IPS-NIHi11 (cell line): ENCODE measurements around the gene CAP2.
A peak's percentile ranks its signal among the peaks of the same experiment; 100 is the strongest.
"Not testable (repeated sequence)": the region's sequence is repeated elsewhere in the genome, so short reads cannot be mapped to it uniquely, and the experiment has no call there.

Source experiments
- DNase-seq: peaks from one replicate; pipeline ENCODE4 v3.0.0; 2012; ENCODE audit warnings: mixed read lengths, low spot score

Gene CAP2

DNA sequence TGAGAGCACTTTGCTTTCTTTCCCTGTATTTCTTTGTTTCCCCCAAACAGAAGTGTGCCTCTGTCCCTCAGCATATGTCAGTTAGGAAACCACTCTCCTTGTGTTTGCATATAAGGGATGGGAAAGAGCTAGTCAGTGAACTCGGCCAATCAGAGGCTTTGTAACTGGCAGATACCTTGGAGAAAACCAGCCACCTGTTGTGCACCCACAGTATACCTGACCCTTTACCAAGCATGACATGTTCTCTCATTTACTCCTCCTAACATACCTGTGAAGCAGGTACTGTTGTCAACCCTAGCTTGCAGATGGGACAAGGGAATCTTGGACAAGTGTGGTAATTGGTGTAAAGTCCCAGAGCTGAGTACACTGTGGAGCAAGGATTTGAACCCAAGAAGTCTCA lies 110.6 kb downstream of the CAP2 start:
- DNase-seq, result peak; percentile 27

DNA sequence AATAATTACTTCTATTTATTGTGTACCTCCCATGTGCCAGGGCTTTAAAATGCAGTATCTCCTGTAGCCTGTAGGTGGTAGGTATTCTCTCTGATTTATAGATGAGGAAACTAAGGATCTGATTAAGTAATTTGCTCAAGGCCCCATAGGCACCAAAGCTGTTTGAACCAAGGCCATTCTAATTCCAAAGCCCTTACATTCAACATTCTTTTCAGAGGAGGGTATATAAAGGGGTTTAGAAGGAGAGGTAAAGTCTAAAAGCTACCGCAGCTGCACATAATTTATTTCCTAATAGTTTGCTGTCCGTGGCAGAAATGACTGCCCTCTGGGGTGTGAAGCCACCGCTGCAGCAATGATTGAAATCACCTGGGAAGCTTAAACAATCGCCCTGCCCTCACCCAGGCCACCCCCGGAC lies 111.7 kb downstream of the CAP2 start:
- peak; percentile 24 for DNase-seq

DNA sequence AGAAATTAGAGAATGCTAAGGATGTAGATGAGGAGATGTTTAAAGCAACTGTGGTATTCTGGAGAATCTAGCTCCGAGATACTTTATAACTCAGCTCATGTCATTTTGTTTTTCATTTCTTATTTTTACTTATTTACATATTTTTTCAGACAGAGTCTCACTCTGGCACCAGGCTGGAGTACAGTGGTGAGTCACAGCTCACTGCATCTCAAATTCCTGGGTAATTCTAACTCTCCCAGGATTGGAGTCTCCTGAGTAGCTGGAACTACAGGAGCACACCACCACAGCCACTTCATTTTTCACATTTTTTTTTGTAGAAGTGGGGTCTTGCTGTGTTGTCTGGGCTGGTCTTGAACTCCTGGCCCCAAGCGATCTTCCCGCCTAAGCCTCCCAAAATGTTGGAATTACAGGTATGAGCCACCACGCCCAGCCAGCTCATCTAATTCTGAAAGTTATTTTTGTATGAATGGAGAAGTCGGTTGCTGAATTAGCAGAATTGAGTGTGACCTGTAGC lies 112.4 kb downstream of the CAP2 start:
- DNase-seq, result no peak

DNA sequence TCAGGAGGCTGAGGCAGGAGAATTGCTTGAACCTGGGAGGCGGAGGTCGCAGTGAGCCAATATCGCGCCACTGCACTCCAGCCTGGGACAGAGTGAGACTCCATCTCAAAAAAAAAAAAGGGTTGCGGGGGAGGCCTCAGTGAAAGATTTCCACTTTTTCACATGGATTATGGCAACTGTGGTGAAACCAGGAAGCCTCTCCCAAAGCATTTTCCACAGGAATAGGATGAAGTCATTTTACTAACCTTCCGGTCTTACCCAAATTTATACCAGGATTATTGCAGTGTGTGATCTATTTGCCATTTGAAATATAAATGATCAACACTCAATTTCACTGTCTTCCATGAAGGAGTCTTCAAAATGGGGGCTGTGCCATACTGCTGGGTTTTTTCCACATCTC lies 113.1 kb downstream of the CAP2 start:
- DNase-seq, result no peak

DNA sequence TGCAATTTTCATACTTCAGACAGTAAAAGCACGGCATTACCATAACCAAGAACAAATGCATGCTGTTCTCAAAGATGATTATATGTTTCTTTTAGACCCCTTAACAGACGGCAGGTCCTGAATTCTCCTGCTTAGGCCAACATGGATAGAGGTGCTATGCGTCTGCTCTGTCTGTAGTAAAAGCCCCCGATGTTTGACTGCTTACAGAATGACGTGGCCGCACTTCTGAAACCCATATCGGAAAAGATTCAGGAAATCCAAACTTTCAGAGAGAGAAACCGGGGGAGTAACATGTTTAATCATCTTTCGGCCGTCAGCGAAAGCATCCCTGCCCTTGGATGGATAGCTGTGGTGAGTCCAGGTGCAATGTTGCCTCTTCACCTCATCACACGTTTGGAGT lies 113.6 kb downstream of the CAP2 start:
- DNase-seq, result no peak

DNA sequence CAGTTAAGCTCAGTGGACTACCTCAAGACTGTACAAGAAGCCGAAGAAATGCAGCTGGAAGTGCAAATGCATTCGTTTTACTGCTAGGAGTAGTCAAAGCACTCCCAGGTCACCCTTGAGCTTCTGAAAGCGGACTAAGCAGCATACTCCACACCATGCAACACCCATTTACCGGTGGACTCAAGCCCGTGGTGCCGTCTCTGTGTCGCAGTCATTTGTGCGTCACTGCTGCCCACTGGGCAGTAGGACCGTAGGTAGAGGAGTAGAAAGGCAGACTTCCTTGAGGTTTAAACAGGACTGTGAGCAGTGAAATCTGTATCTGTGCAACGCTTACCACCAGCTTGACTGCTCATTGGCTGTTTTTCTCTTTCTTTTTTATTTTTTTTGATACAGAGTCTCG lies 117.7 kb downstream of the CAP2 start:
- no peak for DNase-seq

DNA sequence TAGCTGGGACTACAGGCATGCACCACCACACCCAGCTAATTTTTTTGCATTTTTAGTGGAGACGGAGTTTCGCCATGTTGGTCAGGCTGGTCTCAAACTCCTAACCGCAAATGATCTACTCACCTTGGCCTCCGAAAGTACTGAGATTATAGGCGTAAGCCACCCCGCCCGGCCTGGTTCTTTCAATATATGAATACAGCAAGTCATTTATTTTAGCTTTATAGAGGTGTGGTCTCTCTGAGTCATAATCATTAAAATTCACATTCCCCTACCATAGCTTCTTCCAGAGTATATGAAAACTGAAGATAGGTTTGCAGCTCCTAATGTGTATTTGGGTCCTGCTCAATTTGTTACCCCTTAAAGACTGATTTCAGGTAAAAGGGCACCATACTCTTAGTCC lies 118.2 kb downstream of the CAP2 start:
- no peak for DNase-seq

DNA sequence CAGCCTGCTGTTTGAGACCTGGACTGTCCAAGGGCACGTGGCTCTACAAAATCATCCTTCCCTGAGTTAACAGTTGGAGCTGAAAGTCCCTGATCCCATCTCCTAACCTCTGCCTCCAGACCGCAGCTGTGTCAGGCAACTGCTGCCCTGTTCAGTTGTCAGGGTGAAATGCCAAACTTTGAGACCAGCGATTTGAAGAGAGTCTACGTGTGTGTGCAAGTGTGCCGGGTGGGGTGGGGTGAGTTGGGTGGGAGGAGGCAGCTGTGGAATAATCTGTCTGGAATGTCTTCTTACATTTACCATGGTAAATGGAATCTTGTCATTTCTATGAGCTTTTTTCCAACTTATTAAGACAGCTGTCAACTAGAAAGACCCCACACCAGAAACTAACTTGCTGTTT lies 125.7 kb downstream of the CAP2 start:
- DNase-seq, result no peak

DNA sequence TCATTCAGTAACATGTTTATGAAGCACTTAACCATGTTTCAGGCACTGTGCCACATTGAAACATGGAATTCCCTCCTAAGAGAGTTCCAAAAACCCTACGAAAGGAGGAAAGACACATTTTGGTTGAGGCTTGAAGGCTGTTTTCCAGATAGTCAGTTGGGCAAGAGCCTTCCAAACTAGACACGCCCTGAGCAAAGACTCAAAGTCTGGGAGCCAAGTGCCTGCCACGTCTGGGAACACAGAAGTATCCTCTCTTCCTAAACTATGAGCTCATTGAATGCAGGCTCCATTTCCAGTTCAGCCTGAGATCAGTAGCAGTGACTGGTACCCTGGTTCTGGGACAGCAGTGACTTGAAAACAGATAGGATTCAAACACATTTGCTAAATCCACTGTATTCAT lies 132.2 kb downstream of the CAP2 start:
- no peak for DNase-seq

DNA sequence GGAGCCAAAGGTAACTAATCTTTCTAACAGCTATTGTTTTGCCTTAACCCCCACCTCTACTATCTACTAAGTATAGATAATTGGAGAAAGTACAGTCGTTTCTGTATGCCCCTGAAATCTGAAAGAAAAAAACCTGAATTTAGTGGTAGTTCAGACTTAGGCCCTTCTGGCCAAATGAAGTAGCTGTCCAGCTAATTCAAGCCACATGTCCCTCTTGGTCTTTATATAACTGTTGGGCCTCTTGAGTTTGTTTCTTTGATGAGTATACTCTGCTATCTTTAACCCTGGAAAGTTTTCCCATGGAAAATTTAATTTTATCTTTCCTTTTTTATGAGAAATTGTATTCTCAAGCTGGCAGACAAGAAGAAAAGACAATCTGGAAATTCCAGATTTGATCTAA lies 133.7 kb downstream of the CAP2 start:
- DNase-seq, result no peak

DNA sequence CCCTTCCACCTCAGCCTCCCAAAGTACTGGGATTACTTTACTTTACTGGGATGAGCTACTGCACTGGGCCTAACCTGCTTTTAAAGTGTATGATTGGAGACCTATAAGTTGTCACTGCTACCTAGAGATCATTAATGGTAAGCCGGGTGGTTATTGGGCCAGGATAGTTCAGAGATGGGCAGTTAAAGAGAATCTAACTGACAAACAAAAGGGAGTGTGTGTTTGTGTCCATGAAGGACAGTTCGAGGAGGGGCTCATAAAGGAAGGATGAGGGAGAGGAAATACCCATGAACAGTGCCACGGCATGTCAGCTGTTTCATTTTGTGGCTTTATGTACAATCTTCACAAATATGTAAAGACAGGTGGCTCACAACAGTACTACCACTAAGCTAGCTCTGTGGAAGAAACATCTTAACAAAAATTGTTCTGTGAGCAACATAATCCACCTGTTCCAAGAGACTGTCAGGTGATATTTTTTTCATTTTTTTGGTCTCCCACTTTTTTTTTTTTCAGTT lies 137.0 kb downstream of the CAP2 start:
- DNase-seq, result no peak

DNA sequence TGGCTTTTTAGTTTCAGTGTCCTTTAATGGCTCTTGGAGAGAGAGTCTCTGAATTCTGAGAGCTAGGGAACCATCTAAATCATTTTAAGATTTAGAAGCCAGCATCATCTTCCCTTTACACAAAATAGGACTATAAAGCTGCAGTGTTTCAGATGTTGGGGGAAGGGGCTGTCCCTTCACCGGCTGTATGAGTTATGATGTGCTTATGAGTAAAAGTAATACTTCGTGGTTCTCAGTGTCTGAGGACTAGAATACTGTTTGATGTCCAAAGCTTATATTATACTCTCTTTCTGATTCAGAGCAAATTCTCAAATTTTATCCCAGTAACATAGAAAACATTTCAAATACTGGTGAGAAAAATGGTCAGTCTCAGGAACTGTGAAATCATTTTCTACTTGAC lies 143.2 kb downstream of the CAP2 start:
- no peak for DNase-seq

DNA sequence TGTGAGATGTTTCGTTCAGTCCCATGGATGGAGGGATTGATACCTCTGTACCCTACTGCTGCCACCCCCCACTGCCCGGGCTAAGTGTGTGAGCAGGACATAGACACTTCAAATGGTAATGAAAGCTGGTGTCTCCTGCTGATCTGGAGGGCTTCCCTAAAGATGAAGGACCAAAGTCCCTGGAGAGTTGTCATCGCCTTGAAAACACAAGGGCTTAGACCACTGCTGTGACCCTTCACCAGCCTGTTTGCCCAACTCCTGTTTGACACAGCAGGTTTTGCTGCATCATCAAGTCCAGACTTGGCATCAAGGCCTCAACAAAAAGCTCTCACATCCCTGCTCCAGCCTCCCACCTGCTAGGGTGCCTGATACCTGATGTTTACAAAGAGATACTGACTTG lies 148.8 kb downstream of the CAP2 start:
- DNase-seq, result no peak

DNA sequence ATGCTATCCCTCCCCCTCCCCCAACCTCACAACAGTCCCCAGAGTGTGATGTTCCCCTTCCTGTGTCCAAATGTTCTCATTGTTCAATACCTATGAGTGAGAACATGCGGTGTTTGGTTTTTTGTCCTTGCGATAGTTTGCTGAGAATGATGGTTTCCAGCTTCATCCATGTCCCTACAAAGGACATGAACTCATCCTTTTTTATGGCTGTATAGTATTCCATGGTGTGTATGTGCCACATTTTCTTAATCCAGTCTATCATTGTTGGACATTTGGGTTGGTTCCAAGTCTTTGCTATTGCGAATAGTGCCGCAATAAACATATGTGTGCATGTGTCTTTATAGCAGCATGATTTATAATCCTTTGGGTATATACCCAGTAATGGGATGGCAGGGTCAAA lies 152.3 kb downstream of the CAP2 start:
- DNase-seq, result not testable (repeated sequence)

DNA sequence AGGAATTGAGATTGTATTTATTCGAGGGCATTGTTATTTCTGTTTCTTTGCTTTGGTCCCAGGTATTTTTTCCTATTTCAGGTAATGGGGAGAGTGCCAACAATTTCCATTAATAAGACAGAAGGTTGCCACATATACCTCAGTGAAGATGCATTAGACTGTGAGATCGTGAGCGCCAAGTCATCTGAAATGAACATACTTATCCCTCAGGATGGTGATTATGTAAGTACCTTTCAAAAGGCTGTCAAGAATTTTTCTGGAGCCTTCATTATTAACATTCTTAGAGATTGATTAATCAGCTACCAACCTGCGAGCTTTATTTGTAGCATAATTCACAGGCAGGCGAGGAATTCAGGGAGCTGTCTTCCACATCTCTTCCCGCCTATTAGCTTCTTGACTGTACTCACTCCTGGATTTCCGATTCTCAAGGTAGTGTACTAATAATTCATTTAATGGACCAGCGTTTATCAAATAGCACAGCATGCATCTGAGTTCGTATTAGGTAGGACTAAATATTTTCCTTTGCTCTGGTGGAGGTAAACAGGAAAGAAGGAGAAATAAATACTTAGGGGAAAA lies 158.1 kb downstream of the CAP2 start:
- no peak for DNase-seq

DNA sequence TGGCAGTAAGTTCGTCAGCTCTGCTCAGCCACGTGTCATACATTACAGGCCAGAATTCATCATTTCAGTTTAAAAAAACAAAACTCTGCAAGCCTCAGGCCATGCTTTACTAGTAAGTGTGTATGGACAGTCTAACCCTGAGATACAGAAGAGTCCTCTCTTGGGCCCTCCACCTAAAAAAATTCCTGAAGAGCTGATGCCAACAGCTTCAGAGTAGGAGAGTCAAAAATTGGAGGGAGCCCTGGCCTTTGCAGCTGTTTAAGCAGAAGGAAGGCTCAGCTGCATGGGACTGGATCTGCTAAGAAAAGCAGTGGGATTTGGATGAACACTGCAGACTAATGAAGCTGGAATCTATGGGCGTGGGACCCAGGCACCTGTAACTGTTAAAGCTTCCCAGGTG lies 159.5 kb downstream of the CAP2 start:
- no peak for DNase-seq

DNA sequence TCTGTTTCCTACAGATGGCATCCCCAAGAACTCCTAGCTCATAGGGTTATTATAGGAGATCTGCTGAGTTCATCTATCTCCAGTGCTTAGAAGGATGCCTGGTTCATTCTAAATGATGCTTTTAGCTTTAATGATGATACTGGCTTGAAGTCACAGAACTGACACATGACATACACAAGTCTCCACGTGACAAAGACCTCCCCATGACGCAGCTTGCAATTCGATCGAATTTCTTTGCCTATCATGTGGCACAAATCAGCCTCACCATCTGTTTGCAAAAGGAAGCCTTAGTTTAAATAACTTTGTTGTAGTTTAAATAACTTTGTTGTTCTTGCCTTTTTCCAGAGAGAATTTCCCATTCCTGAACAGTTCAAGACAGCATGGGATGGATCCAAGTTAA lies 162.6 kb downstream of the CAP2 start:
- DNase-seq, result no peak

DNA sequence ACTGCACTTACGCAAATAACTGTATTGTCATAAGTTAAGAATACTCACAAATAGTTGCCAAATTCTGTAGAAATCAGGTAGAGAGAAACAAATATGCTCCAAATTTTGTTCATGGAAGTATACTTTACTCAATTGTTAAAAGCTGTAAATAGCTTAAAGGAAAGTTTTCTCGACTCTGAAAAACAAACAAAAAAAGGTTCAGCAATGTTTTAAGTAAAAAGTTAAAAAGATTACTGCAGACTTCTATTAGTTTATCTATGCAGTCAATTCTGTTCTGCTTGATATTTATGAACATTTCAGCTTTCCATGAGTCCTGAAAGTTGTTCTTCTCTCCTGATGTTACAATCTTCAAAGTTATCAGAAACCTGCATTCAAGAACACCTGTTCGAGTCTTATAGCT lies 169.2 kb downstream of the CAP2 start:
- DNase-seq, result no peak

DNA sequence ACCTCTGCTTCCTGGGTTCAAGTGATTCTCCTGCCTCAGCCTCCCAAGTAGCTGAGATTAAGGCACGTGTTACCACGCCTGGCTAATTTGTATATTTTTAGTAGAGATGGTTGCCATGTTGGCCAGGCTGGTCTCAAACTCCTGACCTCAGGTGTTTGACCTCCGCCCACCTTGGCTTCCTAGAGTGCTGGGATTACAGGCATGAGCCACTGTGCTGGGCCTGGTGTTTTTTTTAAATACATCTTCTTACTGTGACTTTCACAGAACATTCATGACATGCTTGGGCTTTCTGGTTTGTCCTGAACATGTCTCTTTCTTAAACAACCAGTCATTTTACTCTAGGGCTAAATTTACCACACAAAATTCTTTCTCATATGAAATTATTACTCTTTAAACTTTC lies 172.0 kb downstream of the CAP2 start:
- no peak for DNase-seq

DNA sequence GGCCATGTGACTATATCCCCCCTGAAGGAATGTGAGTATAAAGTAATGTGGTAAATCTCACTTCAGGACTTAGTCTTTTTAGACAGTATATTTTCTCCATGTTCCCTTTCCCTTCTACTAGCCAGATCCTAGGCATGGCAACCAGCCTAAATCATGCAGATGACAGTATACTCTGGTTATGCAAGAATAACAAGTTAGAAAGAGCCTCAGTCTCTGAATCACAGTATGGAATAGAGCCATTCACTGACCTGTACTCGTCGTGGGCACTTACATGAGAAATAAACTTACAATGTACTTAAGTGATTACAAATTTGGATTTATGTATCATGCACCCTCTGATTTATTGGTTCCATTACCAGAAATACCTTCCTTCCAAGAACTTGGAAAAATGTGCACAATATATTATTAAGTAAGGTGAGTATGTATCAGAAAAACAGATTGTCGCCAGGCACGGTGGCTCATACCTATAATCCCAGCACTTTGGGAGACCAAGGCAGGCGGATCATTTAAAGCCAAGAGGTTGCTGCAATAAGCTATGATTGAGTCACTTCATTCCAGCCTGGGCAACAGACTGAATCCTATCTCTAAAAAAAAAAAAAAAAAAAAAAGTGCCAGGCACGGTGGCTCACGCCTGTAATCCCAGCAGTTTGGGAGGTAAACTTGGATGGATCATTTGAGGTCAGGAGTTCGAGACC lies 181.6 kb downstream of the CAP2 start:
- DNase-seq, result no peak

DNA sequence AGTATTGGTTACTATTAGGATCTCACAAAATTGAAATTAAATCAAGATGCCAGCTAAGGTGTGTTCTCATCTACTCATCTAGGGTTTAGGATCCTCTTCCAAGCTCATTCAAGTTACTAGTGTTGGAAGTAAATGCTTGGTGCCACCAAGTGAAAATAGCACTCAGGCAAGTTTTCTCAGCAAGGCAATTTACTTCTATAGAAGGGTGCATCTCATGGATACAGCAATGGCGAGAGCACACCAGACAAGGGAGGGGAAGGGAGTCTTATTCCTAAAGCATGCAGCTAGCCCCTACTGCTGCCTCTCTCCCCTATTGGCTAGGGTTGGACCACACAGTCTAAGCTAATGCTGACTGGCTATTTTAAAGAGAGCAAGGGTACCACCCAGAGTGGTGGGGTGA lies 183.7 kb downstream of the CAP2 start:
- DNase-seq, result no peak

DNA sequence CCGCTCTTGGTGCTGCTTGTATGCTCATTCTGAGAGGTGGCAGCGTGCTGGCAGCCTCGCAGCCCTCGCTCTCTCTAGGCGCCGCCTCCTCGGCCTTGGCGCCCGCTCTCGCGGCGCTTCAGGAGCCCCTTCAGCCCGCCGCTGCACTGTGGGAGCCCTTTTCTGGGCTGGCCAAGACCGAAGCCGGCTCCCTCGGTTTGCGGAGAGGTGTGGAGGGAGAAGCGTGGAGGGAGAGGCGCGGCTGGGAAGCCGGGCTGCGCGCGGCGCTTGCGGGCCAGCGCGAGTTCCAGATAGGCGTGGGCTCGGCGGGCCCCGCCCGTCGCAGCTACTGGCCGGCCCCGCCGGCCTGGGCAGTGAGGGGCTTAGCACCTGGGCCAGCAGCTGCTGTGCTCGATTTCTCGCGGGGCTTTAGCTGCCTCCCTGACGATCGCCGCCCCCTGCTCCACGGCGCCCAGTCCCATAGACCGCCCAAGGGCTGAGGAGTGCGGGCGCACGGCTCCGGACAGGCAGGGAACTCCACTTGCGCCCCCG lies 187.2 kb downstream of the CAP2 start:
- DNase-seq, result peak; percentile 43

DNA sequence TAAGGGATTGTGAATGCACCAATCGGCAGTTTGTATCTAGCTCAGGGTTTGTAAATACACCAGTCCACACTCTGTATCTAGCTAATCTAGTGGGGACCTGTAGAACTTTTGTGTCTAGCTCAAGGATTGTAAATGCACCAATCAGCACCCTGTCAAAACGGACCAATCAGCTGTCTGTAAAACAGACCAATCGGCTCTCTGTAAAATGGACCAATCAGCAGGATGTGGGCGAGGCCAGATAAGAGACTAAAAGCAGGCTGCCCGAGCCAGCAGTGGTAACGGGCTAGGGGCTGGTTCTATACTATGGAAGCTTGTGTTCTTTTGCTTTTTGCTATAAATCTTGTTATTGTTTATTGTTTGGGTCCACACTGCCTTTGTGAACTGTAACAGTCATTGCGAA lies 187.9 kb downstream of the CAP2 start:
- DNase-seq, result not testable (repeated sequence)

DNA sequence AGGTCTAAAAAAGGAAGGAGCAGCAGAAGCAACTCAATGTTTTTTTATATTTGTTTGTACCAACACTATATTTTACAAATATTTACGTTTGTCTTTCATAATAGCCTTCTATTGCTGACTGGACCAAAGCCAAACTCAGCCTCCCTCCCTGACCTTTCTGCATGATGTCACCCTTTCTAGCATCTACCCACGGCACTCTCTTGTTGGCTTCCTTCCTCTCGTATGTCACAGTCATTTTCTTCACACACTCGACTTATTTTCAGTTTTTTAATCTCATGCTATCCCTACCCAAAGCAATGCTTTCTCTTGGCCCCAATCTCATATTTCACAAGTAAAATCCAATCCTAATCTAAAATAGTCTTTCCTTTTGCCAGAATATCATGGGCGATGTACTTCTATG lies 190.4 kb downstream of the CAP2 start:
- no peak for DNase-seq
